A673 (cell line): Measurements from ENCODE around the gene NT5M.

Experiments used
- CTCF ChIP-seq: fragments of 300-800, 200-600 bp; sonication (generic); conservative IDR thresholded peaks from 2 replicates; pipeline ENCODE4 v1.5.1; 2017; ENCODE audit warnings: low read depth, mild to moderate bottlenecking, antibody characterized with exemption, low read length, moderate library complexity, mixed read lengths
- EZH2 ChIP-seq: fragments of 200-600 bp; sonication (generic); IDR thresholded peaks from 2 replicates; pipeline ENCODE4 v1.6.1; 2017; ENCODE audit warnings: borderline replicate concordance, low read depth, mild to moderate bottlenecking, mixed read lengths, antibody characterized with exemption, low read length; ENCODE audit not compliant: poor library complexity, severe bottlenecking

DNA sequence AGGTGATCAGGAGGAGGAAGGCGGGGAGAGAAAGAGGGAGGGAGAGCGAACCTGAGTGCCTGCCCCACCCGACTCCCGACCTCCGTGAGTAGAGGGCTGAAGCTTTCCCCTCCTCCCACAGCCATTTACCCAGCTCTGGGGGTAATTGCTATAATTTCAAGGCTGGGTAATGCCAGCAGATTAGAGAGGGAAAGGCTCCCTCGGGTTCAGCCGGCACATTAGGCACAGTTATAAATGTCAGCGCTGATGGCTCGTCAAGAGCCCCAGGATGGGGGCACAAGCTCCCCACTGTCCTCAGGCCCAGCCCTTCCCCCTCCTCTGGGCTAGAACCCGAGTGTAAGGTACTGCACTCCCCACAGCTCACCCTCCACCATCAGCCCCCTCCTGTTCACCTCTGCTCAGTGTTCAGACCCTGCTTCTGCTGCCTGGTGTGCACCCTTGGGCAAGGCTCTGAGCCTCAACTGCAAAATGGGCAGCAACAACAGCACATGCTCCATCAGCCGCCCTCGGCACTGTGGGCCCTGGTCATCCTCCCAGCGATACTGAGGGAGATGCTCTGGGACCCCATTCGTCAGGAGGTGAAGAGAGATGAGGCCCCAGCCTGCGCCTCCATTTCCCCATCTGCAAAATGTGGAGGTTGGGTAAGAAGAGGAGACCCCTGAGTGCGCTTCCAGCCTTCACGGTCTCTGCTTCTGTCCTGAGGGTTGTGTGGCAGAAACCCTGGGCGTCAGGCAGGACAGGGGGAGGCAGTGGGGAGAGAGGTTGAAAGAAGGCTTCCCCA is 77.2 kb downstream of the NT5M start:
- TF ChIP-seq CTCF, result no peak
- TF ChIP-seq EZH2, result no peak
